RWPE1 (cell line): ENCODE data around the gene TOMM7.
"Not testable (repeated sequence)": the region's sequence is repeated elsewhere in the genome, so short reads cannot be mapped to it uniquely, and the experiment has no call there.

Experiments used
- CTCF ChIA-PET: fragments of 350-600 bp; sonication (Branson Sonifier 250); formaldehyde crosslinking; extraction: SDS; loops from one replicate; lab custom pipeline; 2021; lab: Yijun Ruan, JAX
- POLR2A ChIA-PET: fragments of 400-600 bp; formaldehyde crosslinking; extraction: SDS; loops from one replicate; lab custom pipeline; 2020; ENCODE audit warnings: antibody characterized with exemption; ENCODE audit not compliant: low non-redundant PET; lab: Yijun Ruan, JAX
- DNase-seq: peaks from one replicate; pipeline ENCODE4 v3.0.0; 2012; ENCODE audit warnings: low spot score
- H3K27ac ChIP-seq: fragments of 450-650 bp; 2 replicates; pipeline ENCODE4 v1.5.1; 2017
- CTCF ChIP-seq: fragments of 450-650 bp; conservative IDR thresholded peaks from 2 replicates; pipeline ENCODE4 v1.5.1; 2017; ENCODE audit warnings: low read depth, mild to moderate bottlenecking

TOMM7 gene

GRCh38 chr7:22806752-22807151, 15.9 kb downstream of the TOMM7 start:
- ChIA-PET POLR2A (no interaction called here), CTCF (no interaction called here)
- no peak for TF ChIP-seq CTCF
- H3K27ac ChIP-seq, result no peak overlapping the region
- DNase-seq, result no peak

- POLR2A ChIA-PET, result no interaction called here
- CTCF ChIA-PET, result interaction anchor here (0.7 kb wide), 1 partner anchor 250 kb away, joined by 3 read pairs; no protein-coding TSS in a partner anchor
- TF ChIP-seq CTCF, result no peak
- no peak overlapping the region for H3K27ac ChIP-seq
- no peak for DNase-seq
Observed at GRCh38 chr7:22805227-22805626, 17.4 kb downstream of the TOMM7 start.

- DNase-seq, POLR2A ChIA-PET, H3K27ac ChIP-seq, CTCF ChIA-PET: not testable (repeated sequence)
Observed at GRCh38 chr7:22802831-22803230, 19.8 kb downstream of the TOMM7 start.

- POLR2A ChIA-PET, result no interaction called here
- DNase-seq, result no peak
- TF ChIP-seq CTCF, result no peak
- no peak overlapping the region for H3K27ac ChIP-seq
- CTCF ChIA-PET, result interaction anchor here (0.6 kb wide), 1 partner anchor 60 kb away, joined by 3 read pairs; no protein-coding TSS in a partner anchor
Observed at GRCh38 chr7:22802426-22802825, 20.2 kb downstream of the TOMM7 start.

- TF ChIP-seq CTCF, result no peak
- no peak for DNase-seq
- CTCF ChIA-PET, result interaction anchor here (0.6 kb wide), 2 partner anchors 59 to 317 kb away, joined by 3 to 5 read pairs; no protein-coding TSS in a partner anchor
- H3K27ac ChIP-seq, result no peak overlapping the region
- POLR2A ChIA-PET, result no interaction called here
Observed at GRCh38 chr7:22801912-22802311, 20.7 kb downstream of the TOMM7 start.

GRCh38 chr7:22799633-22800032, 23.0 kb downstream of the TOMM7 start:
- POLR2A ChIA-PET, result no interaction called here
- no peak for TF ChIP-seq CTCF
- no peak for DNase-seq
- H3K27ac ChIP-seq, result no peak overlapping the region
- CTCF ChIA-PET, result no interaction called here

GRCh38 chr7:22793593-22794462, 28.8 kb downstream of the TOMM7 start:
- CTCF ChIA-PET, result no interaction called here
- DNase-seq, result no peak
- POLR2A ChIA-PET, result no interaction called here
- H3K27ac ChIP-seq, result no peak overlapping the region
- TF ChIP-seq CTCF, result no peak
